NCI-H2196 (cell line): ENCODE data around the gene KCNK10.
A peak's percentile ranks its signal among the peaks of the same experiment; 100 is the strongest.

Experiments used
- DNase-seq: peaks from one replicate; lab custom pipeline; 2025; ENCODE audit not compliant: unreplicated experiment; lab: John Stamatoyannopoulos, UW

KCNK10 gene, protein sequence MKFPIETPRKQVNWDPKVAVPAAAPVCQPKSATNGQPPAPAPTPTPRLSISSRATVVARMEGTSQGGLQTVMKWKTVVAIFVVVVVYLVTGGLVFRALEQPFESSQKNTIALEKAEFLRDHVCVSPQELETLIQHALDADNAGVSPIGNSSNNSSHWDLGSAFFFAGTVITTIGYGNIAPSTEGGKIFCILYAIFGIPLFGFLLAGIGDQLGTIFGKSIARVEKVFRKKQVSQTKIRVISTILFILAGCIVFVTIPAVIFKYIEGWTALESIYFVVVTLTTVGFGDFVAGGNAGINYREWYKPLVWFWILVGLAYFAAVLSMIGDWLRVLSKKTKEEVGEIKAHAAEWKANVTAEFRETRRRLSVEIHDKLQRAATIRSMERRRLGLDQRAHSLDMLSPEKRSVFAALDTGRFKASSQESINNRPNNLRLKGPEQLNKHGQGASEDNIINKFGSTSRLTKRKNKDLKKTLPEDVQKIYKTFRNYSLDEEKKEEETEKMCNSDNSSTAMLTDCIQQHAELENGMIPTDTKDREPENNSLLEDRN

DNA sequence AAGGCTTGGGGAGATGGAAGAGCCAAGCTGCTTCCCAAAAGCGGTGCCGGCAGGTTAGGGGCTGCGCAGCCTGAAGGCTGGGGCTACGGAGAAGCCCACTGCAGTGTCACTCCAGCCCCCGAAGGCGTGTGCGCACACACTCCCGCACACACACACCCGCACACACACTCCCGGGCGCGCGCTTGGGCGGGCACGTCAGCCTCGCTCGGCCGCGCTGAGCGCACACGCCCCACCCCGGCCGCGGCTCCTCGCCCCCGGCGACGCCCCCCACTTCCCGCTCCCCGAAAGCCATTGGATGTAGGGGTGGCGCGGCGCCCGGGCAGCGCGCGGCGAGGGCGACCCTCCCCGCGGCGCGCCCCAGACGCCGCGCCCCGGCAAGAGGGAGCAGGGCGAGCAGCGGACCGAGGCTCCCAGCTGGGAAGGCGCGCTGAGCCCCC is at the start of gene KCNK10:
Gene KCNK10 (minus strand): TSS at position 184 of the 437 bp plus-strand sequence. CDS start 471 bp downstream, outside the sequence.
- no peak for DNase-seq

DNA sequence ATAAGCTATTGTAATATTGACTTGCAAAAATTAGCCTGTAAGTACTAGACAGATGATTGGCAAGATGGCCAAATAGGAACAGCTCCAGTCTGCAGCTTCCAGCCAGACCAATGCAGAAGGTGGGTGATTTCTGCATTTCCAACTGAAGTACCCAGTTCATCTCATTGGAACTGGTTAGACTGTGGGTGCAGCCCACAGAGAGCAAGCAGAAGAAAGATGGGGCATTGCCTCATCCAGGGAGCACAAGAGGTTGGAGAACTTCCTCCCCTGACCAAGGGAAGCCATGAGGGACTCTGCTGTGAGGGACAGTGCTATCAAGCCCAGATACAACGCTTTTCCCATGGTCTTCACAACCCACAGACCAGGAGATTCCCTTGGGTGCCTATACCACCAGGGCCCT is 46.4 kb upstream of the KCNK10 start:
- no peak for DNase-seq

DNA sequence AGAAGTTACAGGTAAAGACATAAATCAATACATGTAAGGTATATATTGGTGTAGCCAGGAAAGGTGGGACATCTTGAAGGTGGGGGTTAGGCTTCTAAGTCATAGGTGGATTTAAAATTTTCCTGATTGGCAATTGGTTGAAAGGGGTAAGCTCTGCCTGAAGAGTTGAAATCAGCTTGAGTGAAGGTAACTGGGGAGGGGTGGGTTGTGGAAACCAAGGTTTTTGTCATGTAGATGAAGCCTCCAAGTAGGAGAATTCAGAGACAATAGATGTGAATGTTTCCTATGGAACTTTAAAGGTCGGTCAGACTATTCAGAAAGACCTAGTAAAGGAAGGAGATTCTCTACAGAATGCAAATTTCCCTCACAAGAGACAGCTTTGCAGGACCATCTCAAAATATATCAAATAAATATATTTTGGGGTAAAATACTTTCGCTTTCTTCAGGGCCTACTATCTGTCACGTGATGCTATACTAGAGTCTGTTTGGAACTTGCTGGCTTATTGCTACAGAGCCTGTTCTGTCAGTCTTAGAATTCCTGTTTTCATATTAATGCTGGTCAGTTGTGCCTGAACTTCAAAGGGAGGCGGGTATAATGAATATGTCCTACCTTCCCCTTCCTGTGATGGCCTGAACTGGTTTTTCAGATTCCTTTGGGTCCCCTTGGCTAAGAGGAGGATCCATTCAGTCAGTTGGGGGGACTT is 41.8 kb upstream of the KCNK10 start:
- no peak for DNase-seq

DNA sequence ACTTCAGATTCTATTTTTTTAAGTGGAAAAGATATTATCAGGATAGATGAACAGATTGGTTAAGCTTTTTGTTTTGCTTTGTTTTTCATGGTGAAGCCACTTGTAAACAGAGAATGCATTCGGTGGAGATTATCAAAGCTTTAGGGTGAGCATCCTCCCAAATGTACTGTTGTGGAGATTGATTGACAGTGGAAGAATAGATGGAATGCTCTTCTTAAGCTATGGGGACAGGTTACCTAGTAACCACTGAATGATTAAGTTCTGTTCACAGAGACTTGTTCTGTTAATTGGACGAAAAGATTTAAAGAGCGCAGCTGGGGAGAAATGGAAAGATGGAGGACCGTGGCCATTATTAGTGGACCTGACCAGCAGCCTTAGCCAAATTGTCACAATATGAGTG is 40.6 kb upstream of the KCNK10 start:
- DNase-seq, result no peak

DNA sequence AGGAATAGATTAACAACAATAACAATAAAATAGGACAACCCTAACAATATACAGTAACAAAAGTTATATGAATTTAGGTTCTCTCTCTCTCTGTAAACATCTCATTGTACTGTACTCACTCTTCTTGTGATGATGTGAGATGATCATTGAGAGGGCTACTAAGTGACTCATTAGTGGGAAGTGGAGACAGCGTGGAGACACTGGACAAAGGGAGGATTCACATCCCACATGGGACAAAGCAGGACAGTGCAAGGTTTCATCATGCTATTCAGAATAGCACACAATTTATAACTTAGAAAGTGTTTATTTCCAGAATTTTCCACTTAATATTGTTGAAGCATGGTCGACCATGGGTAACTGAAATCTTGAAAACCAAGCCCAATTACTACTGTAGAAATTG is 36.4 kb upstream of the KCNK10 start:
- DNase-seq, result no peak

DNA sequence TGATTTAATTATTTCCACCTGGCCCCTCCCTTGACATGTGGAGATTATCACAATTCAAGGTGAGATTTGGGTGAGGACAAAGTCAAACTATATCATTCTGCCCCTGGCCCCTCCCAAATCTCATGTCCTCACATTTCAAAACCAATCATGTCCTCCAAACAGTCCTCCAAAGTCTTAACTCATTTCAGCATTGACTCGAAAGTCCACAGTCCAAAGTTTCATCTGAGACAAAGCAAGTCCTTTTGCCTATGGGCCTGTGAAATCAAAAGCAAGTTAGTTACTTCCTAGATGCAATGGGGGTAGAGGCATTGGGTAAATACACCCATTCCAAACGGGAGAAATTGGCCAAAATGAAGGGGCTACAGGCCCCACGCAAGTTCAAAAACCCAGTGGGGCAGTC is 31.3 kb upstream of the KCNK10 start:
- DNase-seq, result no peak

DNA sequence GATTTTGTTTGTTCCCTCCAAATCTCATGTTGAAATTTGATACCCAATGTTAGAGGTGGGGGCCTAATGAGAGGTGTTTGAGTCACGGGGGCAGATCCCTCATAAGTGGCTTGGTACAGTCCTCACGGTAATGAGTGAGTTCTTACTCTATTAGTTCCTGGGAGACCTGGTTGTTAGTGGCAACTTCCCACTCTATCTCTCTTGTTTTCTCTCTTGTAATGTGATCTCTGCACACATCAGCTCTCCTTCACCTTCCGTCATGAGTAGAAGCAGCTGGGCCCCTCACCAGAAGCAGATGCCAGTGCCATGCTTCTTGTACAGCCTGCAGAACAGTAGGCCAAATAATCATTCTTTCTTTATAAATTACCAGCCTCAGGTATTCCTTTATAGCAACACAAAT is 29.6 kb upstream of the KCNK10 start:
- DNase-seq, result peak; percentile 54

DNA sequence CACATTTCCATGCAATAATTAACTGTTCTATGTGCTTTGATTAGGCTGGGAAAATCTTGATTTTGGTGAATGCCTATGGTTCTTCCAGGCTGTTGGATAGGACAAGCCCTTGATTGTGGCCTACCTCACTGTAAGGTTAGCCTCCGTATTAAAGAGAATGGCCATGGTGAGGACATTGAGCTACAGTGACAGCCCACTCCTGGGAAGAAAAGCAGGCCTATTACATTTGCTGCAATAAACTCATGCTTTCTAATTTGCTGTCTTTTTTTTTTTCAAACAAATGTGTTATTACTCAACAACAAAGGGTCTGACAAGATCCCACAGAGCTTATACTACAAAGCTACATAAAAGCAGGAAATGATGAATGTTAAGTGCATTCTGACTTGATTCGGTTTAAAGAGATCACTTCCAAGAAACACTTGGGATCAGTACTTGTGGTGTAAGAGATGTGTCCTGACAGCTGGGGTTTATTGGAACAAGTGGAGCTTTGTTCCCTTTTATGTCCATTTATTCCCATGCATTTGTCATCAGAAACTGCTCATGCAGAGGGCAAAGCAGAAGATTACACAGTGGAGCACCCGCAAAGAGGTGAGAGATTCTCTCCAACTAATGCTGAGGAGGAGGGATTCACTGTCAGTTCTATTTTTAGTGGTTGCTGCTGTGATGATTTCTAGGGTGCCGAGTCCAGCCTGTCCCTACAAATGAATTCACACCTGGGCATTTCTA is 29.1 kb upstream of the KCNK10 start:
- peak; percentile 48 for DNase-seq

DNA sequence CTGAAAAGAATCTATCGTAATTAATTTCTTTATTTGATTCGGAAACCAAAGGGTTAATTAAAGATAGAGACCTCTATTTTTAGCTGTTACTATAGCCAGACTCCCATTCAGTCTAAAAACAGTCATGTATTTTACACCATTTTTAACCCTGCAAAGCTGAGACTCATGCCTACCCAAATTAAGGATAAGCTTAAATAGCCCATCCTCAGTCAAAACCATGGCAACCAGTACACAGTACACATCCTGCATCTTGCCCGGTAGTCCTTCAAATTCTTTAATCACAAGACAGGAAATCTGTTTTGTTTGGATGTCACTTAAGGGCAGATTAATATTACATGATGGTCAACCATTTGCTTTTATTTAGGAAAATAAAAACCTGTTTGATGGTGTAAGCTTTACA is 25.5 kb upstream of the KCNK10 start:
- DNase-seq, result peak; percentile 31

DNA sequence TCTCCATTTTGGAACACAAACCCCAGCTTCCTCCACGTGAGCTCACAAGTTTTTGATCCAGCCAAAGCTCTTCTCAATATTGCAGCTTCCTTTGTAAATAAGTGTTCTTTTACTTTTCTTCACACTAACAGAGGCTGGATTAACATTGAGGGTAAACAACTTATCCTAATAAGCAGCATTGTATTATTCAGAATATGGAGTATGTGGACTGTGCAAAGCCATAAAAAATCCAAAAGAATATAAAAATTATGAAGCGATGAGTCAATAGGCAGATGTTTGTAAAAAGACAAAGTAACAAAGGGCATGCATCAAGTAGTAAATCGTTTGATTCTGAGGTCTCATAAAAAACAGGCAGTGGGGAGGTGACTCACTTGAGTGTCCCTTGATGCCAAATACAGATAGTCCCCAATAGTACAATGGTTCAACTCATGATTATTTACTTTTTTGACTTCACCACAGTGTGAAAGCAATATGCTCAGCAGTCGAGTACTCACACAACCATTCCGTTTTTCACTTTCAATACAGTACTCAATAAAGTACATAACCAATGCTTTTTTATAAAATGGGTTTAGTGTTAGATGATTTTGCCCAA is 23.1 kb upstream of the KCNK10 start:
- DNase-seq, result peak; percentile 8

DNA sequence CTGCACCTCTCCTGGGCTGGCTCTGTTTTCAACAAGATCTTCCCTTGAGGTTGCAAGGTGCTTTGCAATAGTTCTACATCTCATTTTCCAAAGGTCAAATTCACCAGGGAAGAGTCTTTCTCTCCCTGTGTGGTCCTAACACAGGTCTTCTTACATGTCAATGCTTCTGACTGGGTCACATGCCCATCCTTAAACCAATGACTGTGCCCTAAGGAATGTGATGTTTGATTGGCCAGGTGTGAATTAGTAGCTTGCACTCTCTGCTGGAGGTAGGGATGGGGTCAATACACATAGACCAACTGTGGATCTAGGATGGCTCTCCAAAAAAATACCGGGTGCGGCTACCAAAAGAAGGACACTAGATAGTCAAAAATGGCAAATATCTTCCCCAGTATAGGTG is 19.9 kb upstream of the KCNK10 start:
- DNase-seq, result no peak

DNA sequence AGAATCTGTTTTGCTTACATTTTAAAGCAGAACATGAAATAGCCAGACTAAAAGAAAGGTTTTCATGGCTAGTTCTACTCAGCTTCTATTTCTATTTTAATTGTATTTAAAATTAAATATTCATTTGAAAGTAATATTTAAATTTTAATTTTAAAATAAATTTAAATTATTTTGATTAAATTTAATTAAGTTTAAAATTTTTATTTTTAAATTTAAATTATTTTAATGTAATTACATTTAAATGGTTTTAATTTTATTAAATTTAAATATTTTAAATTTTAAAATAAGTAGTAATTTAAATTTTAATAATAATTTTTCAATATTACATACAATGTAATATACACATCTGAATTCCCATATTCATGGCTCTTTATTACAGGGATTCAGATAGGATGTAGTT is 17.3 kb upstream of the KCNK10 start:
- DNase-seq, result no peak

DNA sequence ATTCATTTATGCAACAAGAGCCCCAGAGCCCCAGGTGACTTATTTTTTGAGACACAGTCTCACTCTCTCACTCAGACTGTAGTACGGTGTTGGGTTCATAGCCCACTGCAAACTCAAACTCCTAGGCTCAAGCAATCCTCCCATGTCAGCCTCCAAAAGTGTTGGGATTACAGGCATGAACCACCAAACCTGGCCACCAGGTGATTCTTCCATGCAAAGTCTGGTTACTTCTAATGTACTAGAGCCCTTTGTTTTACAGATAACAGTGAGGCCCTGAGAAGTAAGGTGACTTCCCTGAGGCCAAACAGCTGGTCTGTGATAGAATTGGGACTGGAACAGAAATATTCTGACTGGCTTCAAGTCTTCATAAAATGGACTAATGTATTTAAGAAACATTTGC is 10.0 kb upstream of the KCNK10 start:
- no peak for DNase-seq

DNA sequence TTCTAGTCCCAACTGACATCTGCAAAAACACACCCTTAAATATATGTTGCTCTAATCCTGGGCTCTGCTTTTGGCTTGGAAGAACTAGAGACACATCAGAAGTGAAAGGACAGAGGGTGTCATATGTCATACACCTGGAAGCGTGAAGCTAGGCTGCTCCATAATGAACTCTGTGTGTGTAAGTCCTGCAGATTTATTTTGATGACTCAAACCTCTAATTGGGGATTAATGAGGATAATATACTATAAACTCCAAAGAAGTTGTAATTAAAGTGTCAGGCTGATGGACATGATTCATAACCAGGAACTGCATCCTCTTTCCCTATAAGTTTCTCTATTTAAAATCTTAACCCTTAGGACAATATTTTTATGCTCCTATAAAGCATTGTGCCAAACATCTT is 4.4 kb upstream of the KCNK10 start:
- DNase-seq, result no peak

DNA sequence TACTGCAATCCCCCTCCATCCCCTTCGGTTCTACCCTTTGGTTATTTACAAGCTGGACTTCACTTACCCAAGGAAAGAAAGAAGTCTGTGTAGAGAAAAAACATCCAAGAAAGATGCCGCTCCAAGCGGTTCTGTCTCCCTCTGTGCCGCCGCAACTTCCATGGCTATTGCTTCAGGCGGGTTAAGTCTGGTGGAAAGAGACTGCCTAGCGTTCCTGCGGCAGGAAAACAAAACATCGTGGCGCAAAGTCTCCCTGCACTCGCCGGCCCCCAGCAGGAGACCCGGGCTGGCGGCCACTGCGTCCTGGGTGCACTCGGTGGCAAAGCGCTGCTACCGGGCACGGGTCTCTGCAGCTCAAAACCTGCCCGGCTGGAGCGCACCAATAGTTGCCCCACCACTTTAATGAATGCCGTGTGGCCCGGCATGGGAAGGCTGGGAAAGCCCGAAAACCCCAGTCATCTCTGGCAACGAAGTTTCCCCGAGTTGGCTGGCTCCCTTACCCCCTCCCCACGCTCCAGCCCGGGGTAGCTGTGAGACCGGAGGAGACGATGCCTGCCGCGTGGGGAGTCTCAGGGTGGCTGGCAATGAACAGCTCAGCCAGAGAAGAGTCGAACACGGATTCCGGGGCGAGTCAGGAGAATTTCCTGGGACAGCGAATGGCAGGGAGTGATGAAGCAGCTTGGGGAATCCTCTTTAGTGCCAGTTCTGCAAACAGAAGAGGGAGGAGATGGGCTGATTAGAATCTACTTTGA is 3.5 kb upstream of the KCNK10 start:
- no peak for DNase-seq

DNA sequence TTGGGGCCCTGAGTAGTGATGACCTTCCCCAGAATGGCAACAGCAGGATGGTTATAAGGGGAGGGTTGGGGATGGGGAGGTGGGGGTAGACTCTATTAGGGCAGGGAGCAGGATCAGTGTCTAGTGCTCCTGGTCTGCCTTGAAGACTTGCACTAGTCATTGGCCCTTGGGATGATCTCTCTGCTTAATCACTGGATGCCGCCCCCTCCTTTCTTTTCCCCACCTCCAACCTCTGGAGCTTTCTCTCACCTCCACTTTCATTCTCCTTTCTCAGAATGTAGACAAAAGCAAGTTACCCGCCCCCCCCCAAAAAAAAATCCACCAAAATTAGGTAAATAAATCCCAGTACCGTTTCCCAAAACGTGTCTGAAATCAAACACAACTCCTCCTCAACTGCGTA is 2.8 kb upstream of the KCNK10 start:
- no peak for DNase-seq

DNA sequence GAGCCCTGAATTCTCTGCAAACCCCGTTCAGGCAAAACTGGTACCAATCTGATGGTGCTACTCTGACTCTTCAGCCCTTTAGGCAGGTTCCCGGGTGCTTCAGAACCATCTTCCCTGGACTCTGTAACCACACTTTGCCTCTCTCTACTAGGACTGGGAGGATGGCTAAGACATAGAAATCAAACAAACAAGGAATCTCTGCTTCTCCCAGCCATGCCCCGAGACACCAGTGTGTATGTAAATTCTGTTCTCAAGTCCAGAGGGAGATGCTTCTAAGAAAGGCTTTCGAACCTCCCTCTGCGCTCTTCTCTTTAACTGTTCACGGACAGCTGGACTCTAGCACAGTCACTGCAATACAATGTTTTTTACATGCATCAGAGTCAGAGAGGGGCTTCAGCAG is 1.9 kb upstream of the KCNK10 start:
- DNase-seq, result no peak

DNA sequence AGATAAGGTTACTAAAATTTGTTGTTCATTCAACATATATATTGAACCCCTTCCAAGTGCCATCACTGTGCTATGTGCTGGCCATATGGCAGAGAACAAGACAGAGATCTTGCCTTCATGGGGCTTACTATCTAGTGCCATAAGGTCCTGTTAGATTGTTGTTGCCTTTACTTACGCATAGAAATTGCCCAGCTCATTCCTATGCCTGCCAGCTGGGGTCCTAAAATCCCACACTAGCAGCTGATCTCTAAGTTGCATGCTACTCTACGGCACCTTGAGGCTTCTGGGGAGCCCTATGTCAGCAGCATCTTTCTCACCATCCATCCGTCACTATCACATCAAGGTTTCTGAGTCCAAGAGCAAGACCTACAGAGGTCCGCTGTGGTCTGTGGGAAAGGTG is 1.4 kb upstream of the KCNK10 start:
- DNase-seq, result no peak

DNA sequence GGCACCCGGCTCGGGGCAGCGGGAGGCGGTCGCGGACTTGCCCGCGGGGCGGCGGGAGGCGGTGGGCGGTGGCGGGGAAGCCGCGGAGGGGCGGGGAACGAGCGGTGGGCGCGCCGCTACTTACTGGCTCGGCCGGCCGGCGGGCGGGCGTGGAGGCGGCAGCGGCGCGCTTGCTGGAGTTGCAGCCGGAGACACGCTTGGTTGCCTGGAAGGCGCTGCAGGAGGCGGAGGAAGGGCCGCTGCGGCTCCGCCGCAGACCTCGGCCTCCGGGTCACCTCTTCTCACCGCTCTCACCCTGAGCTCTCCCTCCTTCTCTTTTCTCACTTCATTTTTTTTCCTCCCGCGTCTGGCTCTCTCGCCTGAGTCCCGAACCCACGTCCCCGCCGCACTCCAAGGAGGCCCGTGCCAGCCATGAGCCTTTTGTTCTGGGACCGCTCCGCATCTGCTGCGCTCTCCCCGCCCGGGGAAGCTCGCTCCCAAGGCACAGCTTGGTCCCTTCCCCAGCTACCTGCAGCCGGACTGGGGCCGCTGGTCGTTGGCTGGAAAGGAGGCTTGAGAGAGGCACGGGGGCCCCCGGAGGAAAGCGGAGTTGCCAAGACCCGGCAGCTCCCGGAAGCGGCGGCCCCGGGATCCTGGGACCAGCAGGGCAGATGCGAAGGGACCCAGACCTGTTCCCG is 592 bp upstream of the KCNK10 start:
- DNase-seq, result peak; percentile 25

DNA sequence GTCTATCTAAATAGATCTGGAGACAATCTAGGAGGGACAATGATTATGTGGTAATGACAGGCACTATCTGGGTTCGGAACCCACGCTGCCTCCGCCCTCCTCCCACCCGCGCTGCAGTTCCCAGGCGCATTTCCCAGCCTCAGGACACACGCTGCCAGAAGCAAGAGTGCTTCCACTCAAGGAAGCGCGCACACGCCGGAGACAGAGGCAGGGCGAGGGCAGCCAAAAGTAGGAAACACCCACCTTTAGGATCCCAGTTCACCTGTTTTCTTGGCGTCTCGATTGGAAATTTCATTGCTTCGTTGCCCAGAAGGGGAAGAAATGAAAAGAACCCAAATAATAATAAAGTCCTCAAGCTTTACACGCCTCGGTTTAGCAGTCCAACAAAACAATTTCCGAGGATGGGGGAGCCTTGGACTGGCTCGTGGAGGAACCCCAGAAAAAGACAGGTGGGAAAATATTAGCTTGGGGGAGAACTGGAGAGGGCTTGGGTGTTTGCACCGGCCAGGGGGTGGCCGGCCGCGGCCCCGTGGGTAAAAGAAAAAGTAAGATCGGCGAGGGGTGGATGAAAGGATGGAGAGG is 474 bp downstream of the KCNK10 start:
- DNase-seq, result no peak
